ENCODE data around the gene GPR39. TPM values are rescaled to one million over a fixed set of nuclear protein-coding genes. Genes with fewer than 3 reads are reported as not detected.

The GPR39 gene
- total RNA-seq, 1 donor from 2014 or later, result 7.1 TPM

DNA sequence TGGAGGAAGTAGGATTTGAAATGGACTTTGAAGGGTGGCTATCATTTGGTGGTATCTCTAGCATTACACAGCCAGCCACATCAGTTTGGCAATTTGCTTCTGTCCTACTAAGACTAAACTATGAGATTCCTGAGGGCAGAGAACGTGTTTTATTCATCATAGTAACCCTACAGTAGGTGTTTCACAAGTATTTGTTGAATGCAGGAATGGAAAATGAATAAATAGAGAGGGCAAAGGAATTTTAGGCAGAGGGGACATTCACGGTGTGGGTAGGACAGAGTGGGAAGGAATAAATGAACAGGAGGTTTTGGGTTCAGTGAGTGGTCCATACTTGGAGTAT is 15.7 kb upstream of the GPR39 start:
- TF ChIP-seq, protein P1, sequence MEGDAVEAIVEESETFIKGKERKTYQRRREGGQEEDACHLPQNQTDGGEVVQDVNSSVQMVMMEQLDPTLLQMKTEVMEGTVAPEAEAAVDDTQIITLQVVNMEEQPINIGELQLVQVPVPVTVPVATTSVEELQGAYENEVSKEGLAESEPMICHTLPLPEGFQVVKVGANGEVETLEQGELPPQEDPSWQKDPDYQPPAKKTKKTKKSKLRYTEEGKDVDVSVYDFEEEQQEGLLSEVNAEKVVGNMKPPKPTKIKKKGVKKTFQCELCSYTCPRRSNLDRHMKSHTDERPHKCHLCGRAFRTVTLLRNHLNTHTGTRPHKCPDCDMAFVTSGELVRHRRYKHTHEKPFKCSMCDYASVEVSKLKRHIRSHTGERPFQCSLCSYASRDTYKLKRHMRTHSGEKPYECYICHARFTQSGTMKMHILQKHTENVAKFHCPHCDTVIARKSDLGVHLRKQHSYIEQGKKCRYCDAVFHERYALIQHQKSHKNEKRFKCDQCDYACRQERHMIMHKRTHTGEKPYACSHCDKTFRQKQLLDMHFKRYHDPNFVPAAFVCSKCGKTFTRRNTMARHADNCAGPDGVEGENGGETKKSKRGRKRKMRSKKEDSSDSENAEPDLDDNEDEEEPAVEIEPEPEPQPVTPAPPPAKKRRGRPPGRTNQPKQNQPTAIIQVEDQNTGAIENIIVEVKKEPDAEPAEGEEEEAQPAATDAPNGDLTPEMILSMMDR (IDR thresholded peaks at IDR 0.05; ENCODE audit: insufficient read depth, low read length, severe bottlenecking), result no peak
- DNase-seq (ENCODE audit: low read depth) (no peak), FAIRE-seq (no peak)
- Histone ChIP-seq H3K36me3 (ENCODE audit: control insufficient read depth, insufficient read depth, low read length) (no peaks in the 10 kb centered on the region), H3K27me3 (ENCODE audit: control insufficient read depth, insufficient read depth, low read length) (no peaks in the 10 kb centered on the region), H3K4me3 (ENCODE audit: low read depth, low read length) (no peak overlapping the region)

DNA sequence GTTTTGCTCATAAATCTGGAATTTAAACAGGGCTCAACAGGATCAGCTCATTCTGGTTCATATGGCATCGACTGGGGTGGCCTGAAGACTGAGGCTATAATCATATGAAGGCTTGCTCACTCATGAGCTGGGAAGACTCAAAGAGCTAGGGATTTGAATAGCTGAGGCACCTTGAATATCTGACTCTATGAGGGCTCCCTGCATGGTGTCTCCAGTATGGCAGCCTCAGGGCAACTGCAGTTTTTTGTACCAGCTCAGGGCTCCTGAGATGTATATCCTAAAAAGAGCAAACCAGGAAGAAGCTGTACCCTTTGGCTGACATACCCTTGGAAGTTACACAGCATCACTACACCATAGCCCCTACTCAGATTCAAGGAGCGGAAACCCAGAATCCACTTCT is 15.3 kb upstream of the GPR39 start:
- DNase-seq (ENCODE audit: low read depth), result no peak
- no peak overlapping the region for H3K4me3 ChIP-seq (ENCODE audit: low read depth, low read length)
- FAIRE-seq, result no peak
- no peaks in the 10 kb centered on the region for H3K27me3 ChIP-seq (ENCODE audit: control insufficient read depth, insufficient read depth, low read length)
- TF ChIP-seq, protein P1 (IDR thresholded peaks at IDR 0.05; ENCODE audit: insufficient read depth, low read length, severe bottlenecking), result no peak
- no peaks in the 10 kb centered on the region for H3K36me3 ChIP-seq (ENCODE audit: control insufficient read depth, insufficient read depth, low read length)

DNA sequence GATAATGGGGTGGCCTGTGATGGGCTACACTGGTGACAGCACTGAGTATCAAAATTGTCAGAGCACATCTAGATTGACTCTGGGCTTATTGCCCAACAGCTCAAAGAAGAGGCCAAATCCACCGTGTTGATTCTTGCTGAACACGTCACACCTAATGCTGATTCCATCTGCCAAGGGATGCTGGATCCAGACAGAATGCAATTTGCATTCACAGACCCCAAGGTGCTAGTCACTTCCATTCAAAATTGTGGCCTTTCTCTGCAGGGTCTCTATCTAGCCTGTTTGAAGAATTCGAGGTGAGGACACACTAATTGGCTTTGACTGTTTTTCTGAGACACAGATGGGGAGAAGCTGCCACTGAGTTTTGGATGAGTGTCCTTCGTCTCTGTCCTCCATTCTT is 13.5 kb upstream of the GPR39 start:
- Histone ChIP-seq H3K36me3 (ENCODE audit: control insufficient read depth, insufficient read depth, low read length) (no peaks in the 10 kb centered on the region), H3K4me3 (ENCODE audit: low read depth, low read length) (no peak overlapping the region), H3K27me3 (ENCODE audit: control insufficient read depth, insufficient read depth, low read length) (no peaks in the 10 kb centered on the region)
- TF ChIP-seq, protein P1 (IDR thresholded peaks at IDR 0.05; ENCODE audit: insufficient read depth, low read length, severe bottlenecking), result no peak
- FAIRE-seq (peak; percentile 79), DNase-seq (ENCODE audit: low read depth) (no peak)

DNA sequence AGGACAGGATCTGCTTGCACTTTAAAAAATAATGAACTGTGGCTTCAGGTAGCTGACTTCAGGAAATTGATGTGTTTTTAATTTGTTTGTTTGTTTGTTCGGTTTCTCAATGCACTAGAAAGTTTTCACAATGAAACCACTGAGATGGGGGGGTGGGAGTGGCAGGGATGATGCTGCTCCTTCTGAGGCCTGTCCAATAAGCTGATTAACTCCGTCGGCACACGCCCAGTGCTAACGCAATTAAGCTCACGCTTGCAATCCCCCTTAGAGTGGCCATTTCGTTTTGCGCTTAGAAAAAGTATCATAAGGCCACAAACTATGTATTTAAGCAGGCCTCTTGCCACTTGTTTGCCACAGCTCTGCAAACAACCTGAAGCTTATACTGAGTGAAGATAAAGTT is 12.5 kb upstream of the GPR39 start:
- no peak for DNase-seq (ENCODE audit: low read depth)
- Histone ChIP-seq H3K36me3 (ENCODE audit: control insufficient read depth, insufficient read depth, low read length) (no peaks in the 10 kb centered on the region), H3K4me3 (ENCODE audit: low read depth, low read length) (no peak overlapping the region), H3K27me3 (ENCODE audit: control insufficient read depth, insufficient read depth, low read length) (no peaks in the 10 kb centered on the region)
- FAIRE-seq, result no peak
- TF ChIP-seq, protein P1 (IDR thresholded peaks at IDR 0.05; ENCODE audit: insufficient read depth, low read length, severe bottlenecking), result no peak

DNA sequence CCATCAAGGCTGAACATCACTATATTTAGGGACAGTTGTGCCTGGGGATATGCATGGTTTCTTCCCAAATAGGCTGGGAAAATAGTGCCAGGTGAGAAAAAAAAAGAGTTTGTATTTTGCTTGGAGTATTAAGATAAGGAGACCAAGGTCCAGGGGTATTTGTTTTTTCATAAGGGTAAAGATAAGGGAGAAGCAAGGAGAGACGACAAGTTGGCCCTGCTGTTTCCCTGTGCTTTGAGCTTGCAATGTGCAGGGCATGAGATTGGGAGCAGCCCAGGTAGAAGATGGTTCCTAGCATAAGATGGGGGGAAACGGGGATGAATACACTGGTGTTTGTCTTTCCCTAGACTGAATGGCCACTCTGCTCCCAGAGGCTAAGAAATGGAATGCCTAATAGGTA is 8.8 kb upstream of the GPR39 start:
- no peaks in the 10 kb centered on the region for H3K36me3 ChIP-seq (ENCODE audit: control insufficient read depth, insufficient read depth, low read length)
- DNase-seq (ENCODE audit: low read depth) (no peak), FAIRE-seq (no peak)
- no peak overlapping the region for H3K4me3 ChIP-seq (ENCODE audit: low read depth, low read length)
- no peaks in the 10 kb centered on the region for H3K27me3 ChIP-seq (ENCODE audit: control insufficient read depth, insufficient read depth, low read length)
- TF ChIP-seq, protein P1 (IDR thresholded peaks at IDR 0.05; ENCODE audit: insufficient read depth, low read length, severe bottlenecking), result no peak

DNA sequence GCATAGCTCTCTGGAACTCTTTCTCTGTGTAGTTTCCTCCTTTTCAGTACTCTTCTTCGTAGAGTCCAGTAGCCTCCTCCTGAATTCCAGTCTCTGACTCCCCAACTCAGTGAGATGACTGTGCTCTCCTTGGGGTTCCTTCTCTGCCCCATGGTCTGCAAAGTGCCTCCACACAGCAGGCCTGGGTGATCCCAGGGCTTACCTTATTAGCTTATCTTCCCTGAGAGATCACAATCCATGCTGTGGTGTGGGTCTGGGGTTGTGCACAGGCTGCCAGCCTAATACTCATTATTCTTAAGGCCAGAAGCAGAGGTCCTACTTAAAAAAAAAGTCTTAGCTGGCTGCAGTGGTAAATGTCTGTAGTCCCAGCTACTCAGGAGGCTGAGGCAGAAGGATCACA is 4.6 kb upstream of the GPR39 start:
- Histone ChIP-seq H3K4me3 (ENCODE audit: low read depth, low read length) (no peak overlapping the region), H3K27me3 (ENCODE audit: control insufficient read depth, insufficient read depth, low read length) (no peaks in the 10 kb centered on the region), H3K36me3 (ENCODE audit: control insufficient read depth, insufficient read depth, low read length) (no peaks in the 10 kb centered on the region)
- DNase-seq (ENCODE audit: low read depth) (no peak), FAIRE-seq (no peak)
- TF ChIP-seq, protein P1 (IDR thresholded peaks at IDR 0.05; ENCODE audit: insufficient read depth, low read length, severe bottlenecking), result no peak

All from bronchial epithelial cell (primary cell).